Measurements from ENCODE around the gene MAP6. TPM values are rescaled to one million over a fixed set of nuclear protein-coding genes. Genes with fewer than 3 reads are reported as not detected.

MAP6 gene
- total and polyA plus RNA-seq, 2 experiments from 2014 or later: 2.9 to 5.6 TPM

GRCh38 chr11:75565916-75566762 lies 102.7 kb downstream of the MAP6 start:
- H3K36me3 ChIP-seq: peaks cover 50% of the 10 kb centered on the region
- peak overlapping the region; percentile 55 for H3K27ac ChIP-seq
- no peaks in the 10 kb centered on the region for H3K27me3 ChIP-seq
- no peak overlapping the region for H3K4me3 ChIP-seq
- H3K9me3 ChIP-seq (ENCODE audit: low read depth): no peaks in the 10 kb centered on the region
- H3K4me1 ChIP-seq (ENCODE audit: low read depth): peaks cover 19% of the 10 kb centered on the region
- no peak for DNase-seq (ENCODE audit: low read depth in 1 of 2, low spot score in 1 of 2)
- TF ChIP-seq CTCF (IDR thresholded peaks at IDR 0.05; ENCODE audit: low read depth, low read length): no peak

GRCh38 chr11:75565221-75565814 lies 103.5 kb downstream of the MAP6 start:
- peak in 1 of 2 donors; percentile 77 for DNase-seq (ENCODE audit: low read depth in 1 of 2, low spot score in 1 of 2)
- Histone ChIP-seq H3K4me3 (no peak overlapping the region), H3K36me3 (peaks cover 42% of the 10 kb centered on the region), H3K4me1 (ENCODE audit: low read depth) (peaks cover 26% of the 10 kb centered on the region), H3K9me3 (ENCODE audit: low read depth) (no peaks in the 10 kb centered on the region), H3K27ac (peak overlapping the region; percentile 95), H3K27me3 (no peaks in the 10 kb centered on the region)
- no peak for TF ChIP-seq CTCF (IDR thresholded peaks at IDR 0.05; ENCODE audit: low read depth, low read length)

GRCh38 chr11:75563978-75564552 lies 104.8 kb downstream of the MAP6 start:
- peaks cover 29% of the 10 kb centered on the region for H3K36me3 ChIP-seq
- H3K4me1 ChIP-seq (ENCODE audit: low read depth): peaks cover 34% of the 10 kb centered on the region

GRCh38 chr11:75563501-75563977 lies 105.3 kb downstream of the MAP6 start:
- H3K27ac ChIP-seq: peak overlapping the region; percentile 95
- TF ChIP-seq CTCF (IDR thresholded peaks at IDR 0.05; ENCODE audit: low read depth, low read length): no peak
- peaks cover 39% of the 10 kb centered on the region for H3K4me1 ChIP-seq (ENCODE audit: low read depth)

More at GRCh38 chr11:75563978-75564552, 104.8 kb downstream of the MAP6 start:
- Histone ChIP-seq H3K9me3 (ENCODE audit: low read depth) (no peaks in the 10 kb centered on the region), H3K4me3 (peak overlapping the region; percentile 64), H3K27me3 (no peaks in the 10 kb centered on the region), H3K27ac (peak overlapping the region; percentile 95)
- peak; percentile 70 for TF ChIP-seq CTCF (IDR thresholded peaks at IDR 0.05; ENCODE audit: low read depth, low read length)
- DNase-seq (ENCODE audit: low read depth in 1 of 2, low spot score in 1 of 2): peak; percentile 82 to 91

GRCh38 chr11:75562836-75563484 lies 105.9 kb downstream of the MAP6 start:
- no peaks in the 10 kb centered on the region for H3K9me3 ChIP-seq (ENCODE audit: low read depth)
- peak overlapping the region; percentile 64 for H3K4me3 ChIP-seq
- DNase-seq (ENCODE audit: low read depth in 1 of 2, low spot score in 1 of 2): peak; percentile 53 to 76
- H3K27me3 ChIP-seq: no peaks in the 10 kb centered on the region
- no peak for TF ChIP-seq CTCF (IDR thresholded peaks at IDR 0.05; ENCODE audit: low read depth, low read length)
- H3K27ac ChIP-seq: peak overlapping the region; percentile 95
- H3K4me1 ChIP-seq (ENCODE audit: low read depth): peaks cover 45% of the 10 kb centered on the region
- H3K36me3 ChIP-seq: peaks cover 18% of the 10 kb centered on the region

More at GRCh38 chr11:75563501-75563977, 105.3 kb downstream of the MAP6 start:
- Histone ChIP-seq H3K36me3 (peaks cover 24% of the 10 kb centered on the region), H3K9me3 (ENCODE audit: low read depth) (no peaks in the 10 kb centered on the region), H3K4me3 (peak overlapping the region; percentile 64), H3K27me3 (no peaks in the 10 kb centered on the region)
- DNase-seq (ENCODE audit: low read depth in 1 of 2, low spot score in 1 of 2): no peak
